GM12872 (cell line): Measurements from ENCODE around the gene NKX2-3.

Experiments
- TF ChIP-seq, protein P1 (sequence below): IDR thresholded peaks from 3 replicates; pipeline ENCODE4 v1.5.1; 2011; ENCODE audit warnings: low read depth, mild to moderate bottlenecking, low read length, moderate library complexity; ENCODE audit not compliant: insufficient read depth

Gene NKX2-3

DNA sequence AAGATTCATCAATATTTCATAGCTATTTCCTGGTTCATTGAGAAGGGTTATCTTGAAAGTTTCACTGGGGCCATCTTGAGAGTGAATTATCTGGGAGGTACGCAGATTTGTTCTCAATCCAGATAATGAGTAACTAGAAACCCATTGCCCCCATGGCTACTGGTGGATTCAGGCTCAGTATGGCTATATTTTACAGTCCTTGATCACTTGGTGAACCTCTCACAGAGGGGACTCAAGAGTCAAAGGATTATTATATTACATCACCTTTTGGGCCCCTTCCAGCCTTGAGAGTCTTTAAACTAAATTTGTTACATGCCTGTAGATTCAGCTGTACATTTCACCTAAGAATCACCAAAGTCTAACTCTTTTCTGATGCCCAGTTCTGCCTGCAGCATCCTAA is 11.6 kb downstream of the NKX2-3 start:
- TF ChIP-seq, protein P1, sequence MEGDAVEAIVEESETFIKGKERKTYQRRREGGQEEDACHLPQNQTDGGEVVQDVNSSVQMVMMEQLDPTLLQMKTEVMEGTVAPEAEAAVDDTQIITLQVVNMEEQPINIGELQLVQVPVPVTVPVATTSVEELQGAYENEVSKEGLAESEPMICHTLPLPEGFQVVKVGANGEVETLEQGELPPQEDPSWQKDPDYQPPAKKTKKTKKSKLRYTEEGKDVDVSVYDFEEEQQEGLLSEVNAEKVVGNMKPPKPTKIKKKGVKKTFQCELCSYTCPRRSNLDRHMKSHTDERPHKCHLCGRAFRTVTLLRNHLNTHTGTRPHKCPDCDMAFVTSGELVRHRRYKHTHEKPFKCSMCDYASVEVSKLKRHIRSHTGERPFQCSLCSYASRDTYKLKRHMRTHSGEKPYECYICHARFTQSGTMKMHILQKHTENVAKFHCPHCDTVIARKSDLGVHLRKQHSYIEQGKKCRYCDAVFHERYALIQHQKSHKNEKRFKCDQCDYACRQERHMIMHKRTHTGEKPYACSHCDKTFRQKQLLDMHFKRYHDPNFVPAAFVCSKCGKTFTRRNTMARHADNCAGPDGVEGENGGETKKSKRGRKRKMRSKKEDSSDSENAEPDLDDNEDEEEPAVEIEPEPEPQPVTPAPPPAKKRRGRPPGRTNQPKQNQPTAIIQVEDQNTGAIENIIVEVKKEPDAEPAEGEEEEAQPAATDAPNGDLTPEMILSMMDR, result no peak

DNA sequence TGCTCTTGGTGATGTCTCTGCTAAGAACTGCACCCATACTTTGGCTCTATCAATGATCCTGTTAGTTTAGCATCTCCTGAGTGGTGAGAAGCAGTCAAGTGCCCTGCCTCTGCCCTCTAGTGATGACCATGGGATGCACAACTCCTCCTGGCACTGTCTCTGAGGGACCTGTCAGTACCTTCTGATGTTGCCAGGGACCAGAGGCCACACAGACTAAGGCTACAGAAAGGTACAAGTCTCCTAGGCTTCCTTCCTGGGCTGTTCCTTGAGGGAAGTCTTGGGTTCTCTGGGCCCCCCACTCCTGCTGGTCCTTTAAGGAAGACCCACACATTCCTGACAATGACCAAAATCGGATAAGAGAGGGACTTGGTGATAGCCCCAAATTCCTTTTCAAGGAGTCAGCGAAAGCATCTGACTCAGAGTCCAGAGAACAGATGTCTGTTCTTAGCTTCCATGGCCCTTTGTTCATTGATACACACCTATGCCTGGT is 15.3 kb downstream of the NKX2-3 start:
- TF ChIP-seq, protein P1, result peak; percentile 64

DNA sequence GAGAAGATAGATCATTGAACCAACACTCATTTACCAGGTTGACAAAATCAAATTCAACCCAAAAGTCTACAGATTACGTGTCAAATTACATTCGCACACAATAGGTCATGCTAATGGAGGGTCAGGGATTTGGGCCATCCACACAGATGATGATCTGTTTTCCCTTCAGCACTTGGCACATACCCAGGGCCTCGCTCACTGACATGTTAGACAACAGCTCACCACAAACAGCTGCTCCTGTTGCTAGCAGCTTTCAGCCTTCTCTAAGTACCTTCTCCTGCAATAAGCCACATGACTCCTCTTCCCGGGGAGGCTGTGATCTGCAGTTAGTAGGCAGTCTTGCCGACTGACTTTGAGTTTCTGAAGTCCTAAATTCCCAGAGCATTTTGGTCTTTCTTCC is 18.4 kb downstream of the NKX2-3 start:
- TF ChIP-seq, protein P1, result no peak

DNA sequence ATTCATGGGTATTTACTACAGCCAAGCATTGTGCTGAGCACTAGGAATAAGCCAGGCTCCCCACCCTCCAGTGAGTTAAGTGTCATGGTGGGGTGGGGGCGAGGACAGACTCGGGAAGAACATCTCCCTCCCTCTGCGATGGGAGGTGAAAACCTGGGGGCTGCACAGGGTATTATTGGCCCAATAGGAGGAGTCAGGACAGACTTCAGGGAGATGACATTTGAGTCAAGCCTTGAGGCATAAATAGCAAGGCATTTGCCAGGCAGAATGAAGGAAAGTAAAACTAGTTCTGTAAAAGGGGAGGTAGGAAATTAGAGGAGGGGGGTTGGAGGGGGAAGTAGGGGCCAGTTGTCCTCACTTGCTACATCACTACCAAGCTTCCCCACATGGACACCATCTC is 18.9 kb downstream of the NKX2-3 start:
- TF ChIP-seq, protein P1, result no peak

DNA sequence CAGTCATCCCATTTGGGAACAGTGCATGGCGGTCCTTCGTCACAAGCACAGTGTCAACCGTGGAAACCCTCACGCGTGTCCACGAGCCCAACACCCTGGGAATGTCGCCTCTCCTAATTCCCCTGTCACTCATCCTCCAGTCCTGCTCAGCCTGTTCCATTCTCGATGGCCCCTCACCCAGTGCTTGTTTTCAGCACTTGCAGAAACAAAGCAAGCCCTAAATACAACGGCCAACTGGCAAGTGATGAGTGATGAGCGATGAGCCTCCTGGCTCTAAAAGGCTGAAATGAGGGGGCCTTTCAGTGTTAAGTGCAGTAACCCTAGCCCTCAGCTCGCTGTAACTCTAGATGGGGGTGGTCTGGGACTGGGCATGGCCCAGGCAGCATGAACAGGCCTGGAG is 22.6 kb downstream of the NKX2-3 start:
- TF ChIP-seq, protein P1, result no peak

DNA sequence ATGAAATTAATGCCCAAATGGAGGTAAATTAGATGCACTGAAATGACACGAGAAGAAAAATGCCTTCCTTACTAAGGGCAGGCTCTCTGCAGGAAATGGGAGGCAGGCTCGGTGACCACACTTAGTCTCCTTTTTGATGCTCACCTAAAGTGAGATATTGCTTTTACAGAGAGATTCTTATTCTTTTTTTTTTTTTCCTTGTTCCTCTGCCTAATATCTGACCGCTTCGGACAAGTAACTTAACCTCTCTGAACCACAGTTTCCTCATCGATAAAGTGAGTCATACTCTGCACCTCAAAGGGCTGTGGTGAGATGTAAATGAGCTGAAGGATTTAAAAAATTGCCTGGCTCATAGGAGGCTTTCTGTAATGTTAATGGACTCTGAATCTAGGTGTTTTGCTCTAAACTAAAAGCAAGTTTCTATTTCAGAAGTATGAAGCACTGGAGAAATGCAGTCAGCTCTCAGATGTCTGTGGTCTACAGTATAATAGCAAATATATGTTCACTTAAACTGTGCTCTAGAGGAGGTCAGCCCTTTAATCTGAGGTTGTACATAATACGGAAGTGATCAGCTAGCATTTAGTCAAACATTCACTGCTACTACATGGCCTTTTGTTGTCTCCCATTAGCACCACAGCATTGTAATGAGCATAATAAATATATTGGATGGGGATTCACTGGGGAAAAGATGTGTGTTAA is 23.2 kb downstream of the NKX2-3 start:
- TF ChIP-seq, protein P1, result no peak

DNA sequence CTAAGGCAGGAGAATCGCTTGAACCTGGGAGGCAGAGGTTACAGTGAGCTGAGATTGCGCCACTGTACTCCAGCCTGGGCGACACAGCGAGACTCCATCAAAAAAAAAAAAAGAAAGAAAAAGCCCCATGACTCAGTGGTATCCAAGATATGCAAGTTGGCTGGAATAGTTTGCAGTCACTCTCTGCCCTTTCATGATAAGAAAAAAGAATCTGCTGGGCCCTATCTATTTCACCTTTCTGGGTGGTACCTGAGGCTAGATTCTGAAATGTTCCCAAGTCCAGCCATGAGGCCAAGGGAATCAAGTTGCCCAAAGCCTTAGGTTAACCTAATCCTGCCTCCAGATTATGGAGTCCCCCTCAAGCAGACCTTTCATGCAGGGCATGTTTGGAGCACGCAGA is 24.3 kb downstream of the NKX2-3 start:
- TF ChIP-seq, protein P1, result no peak
